ENCODE measurements around the gene TUBA3E. TPM values are rescaled to one million over a fixed set of nuclear protein-coding genes. Genes with fewer than 3 reads are reported as not detected.
A peak's percentile ranks its signal among the peaks of the same experiment; 100 is the strongest.
"Not testable (repeated sequence)": the region's sequence is repeated elsewhere in the genome, so short reads cannot be mapped to it uniquely, and the experiment has no call there.

TUBA3E gene
- total RNA-seq, 1 donor from 2014 or later = not detected

GRCh38 chr2:130190237-130190636 lies 8.0 kb downstream of the TUBA3E start:
- ATAC-seq = no peak

GRCh38 chr2:130188958-130189357 lies 9.3 kb downstream of the TUBA3E start:
- ATAC-seq = not testable (repeated sequence)

DNA sequence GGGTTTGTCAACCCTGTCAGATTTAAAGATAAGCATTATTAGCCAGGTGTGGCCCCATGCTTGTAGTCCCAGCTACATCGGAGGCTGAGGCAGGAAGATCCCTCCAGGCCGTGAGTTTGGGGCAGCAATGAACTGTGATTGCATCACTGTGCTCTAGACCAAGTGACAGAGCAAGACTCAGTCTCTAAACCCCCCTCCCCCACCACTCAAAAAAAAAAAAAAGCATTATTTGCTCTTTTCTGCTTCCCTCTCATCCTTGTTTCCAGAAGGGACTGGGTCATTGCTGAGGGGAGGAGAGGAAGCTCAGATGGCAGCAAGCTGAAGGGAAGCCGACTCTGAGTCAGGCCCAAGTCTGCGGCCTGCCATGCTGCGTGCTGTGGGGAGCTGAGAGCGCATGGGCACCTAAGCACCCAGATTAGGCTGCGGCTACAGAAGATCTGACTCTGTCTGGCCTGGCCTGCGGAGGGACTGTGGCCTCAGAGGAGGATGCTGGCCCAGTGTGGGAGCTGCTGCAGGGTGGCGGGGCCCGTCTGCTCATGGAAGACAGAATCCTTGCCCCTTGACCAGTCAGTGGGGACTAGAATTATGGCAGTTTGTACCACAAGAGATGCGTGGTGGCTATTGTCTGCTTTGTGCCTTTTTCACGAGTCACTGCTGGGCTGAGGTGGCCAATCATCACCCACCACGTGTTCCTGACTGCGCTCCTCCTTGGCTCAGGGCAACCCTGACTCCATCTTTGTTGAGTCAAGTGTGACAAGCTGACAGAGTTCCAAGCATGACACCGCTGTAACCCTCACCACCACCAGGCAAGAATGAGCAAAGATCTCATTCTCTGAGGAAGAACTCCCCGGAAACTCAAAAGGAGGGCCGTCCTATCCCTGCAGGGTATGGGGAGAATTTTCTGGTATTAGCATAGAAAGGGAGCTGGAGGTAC lies 10.1 kb downstream of the TUBA3E start:
- not testable (repeated sequence) for ATAC-seq

DNA sequence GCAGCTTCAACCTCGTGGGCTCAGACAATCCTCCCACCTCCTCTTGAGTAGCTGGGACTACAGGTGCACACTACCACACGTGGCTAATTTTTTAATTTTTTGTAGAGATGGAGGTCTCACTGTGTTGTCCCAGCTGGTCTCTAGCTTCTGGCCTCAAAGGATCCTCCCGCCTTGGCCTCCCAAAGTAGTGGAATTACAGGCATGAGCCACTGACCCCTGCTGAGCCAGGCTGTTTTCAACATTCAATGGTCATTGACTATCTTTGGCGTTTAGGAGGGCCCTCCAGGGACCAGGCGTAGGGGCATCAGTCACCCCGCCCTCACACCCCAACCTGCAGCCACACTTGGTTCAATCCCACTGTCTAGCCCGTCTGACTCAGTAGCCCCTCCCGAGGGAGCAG lies 11.0 kb downstream of the TUBA3E start:
- ATAC-seq = no peak

DNA sequence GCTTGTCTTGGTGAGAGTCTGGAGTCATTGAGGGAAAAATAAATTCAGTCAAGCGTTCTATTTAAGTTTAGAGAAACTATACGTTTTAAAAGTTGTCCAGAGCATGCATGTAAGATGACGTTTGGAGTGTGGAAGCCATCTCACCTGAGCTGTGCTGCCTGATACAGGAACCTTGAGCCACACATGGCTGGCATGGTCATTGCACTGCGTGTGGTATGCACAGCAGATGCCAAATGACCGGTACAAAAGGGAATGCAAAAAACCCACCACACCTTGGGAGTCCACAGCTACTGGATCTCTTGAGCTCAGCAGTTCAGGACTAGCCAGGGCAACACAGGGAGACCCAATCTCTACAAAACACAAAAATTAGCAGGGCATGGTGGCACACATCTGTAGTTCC lies 11.8 kb downstream of the TUBA3E start:
- no peak for ATAC-seq

DNA sequence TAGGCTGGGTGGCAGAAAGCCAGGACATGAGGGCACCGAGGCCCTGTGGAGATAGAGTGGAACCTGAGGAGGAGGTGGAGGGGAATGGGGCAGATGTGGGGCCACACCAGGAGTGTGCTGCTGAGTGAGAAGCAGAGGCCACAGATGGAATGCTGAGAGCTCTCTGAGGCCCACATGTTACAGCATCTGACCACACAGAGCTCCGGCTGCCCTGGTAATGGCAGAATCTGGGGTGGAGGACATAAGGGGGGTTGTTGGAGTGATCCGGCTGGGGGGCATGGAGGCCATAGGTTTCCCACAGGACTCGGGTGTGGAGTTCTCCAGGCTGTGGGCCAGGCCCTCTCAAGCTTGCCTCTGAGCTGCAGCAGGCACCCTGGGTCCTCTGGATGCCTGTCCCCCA lies 12.3 kb downstream of the TUBA3E start:
- no peak for ATAC-seq

DNA sequence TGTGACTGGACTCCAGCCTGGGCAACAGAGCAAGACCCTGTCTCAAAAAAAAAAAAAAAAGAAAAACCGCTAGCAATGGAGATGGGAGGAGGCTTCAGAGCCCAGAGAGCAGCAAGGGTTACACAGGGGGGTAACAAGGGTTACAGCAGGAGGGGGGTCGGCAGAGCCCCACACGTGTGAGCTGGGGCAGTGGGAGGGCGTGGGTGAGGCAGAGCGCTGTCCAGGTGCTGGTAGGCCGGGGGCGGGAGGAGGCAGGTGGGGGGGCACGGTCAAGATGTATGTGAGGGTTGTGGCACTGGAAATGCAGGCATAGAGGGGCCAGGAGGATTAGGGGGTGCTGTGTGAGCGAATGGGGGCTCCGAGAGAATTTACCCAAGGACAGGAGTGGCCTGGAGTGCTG lies 12.8 kb downstream of the TUBA3E start:
- no peak for ATAC-seq

DNA sequence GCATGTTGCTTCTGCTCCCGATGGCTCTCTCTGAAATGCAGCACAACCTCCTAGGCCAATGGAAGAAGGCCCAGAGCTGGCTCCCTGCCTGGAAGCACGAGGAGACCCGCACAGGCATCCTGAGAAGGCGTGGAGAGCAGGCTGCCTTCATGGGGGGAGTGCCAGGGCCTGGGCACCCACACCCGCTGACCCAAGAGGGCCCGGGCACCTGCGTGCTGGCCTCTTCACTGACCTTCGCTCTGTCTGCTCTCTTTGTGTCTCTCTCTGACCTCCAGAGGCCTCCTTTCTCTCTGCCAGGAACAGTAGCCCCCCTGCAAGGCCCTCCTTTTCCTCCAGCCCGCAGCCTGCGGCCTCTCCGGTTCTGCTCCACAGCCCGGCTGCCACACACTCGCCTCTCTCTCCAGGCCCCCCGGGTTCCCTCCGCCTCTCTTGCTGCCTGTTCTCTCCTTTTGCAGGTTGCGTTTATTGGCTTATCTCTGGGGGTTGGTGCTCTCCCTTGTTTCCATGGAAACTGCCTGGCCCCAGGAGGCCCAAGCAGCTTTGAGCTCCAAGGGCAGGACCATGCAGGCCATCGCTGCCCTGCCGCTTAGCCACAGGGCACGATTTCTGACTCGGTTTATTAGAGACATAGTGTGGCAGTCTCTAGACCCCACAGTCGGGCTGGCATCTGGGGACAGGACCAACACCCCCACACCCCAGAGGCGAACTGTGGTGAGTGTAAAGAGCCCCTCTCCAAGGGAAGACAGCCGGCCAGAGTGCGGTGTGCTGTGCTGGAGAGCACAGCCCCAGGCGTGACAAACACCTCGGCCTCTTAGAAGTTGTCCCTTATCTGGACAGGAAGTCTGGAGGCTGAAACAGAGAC lies 14.5 kb downstream of the TUBA3E start:
- no peak for ATAC-seq

- ATAC-seq = peak; percentile 15
Observed at GRCh38 chr2:130182826-130183511, 15.3 kb downstream of the TUBA3E start.

- peak; percentile 93 for ATAC-seq
Observed at GRCh38 chr2:130181880-130182682, 16.2 kb downstream of the TUBA3E start, which contains the start of gene MZT2B. TSS of gene MZT2B (plus strand) at chr2:130182262. CDS start at chr2:130182283, 21 bp downstream.

- ATAC-seq = peak; percentile 91
Observed at GRCh38 chr2:130181325-130181879, 16.8 kb downstream of the TUBA3E start, which contains the start of gene SMPD4. TSS of gene SMPD4 (minus strand) at chr2:130181602. CDS start at chr2:130176592, 5,010 bp downstream.

GRCh38 chr2:130180404-130181324 lies 17.6 kb downstream of the TUBA3E start:
- ATAC-seq = not testable (repeated sequence)

GRCh38 chr2:130174866-130175265 lies 23.4 kb downstream of the TUBA3E start:
- ATAC-seq = not testable (repeated sequence)

DNA sequence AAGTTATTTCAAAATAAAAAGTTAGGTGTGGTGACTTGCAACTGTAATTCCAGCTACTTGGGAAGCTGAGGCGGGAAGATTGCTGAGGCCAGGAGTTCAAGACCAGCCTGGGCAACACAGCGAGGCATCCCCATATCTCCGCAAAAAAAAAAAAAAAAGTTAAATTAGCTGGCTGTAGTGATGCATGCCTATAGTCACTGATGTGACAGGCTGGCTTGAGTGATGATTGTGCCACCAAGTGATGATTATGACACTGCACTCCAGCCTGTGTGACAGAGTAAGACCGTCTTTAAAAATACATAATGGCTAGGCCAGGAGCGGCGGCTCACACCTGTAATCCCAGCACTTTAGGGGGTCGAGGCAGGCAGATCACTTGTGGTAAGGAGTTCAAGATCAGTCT lies 28.3 kb downstream of the TUBA3E start:
- no peak for ATAC-seq

DNA sequence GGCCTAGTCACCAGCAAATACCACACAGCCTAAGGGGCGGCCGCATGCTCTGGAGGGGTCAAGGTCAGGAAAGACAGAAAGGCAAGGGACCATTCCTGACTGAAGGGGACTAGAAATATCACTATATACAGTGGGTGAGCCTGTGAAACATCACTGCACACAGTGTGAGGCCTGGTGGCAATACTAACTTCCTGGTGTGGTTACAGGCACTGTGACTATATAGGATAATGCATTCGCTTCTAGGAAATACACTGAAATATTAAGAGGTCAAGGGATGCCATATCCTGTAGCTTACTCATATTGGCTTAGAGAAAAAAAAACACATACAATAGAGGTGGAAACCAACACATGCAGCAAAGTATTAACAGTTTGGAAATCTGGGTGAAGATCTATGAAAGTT lies 29.1 kb downstream of the TUBA3E start:
- peak; percentile 20 for ATAC-seq

- ATAC-seq = not testable (repeated sequence)
Observed at GRCh38 chr2:130166611-130167010, 31.6 kb downstream of the TUBA3E start.

DNA sequence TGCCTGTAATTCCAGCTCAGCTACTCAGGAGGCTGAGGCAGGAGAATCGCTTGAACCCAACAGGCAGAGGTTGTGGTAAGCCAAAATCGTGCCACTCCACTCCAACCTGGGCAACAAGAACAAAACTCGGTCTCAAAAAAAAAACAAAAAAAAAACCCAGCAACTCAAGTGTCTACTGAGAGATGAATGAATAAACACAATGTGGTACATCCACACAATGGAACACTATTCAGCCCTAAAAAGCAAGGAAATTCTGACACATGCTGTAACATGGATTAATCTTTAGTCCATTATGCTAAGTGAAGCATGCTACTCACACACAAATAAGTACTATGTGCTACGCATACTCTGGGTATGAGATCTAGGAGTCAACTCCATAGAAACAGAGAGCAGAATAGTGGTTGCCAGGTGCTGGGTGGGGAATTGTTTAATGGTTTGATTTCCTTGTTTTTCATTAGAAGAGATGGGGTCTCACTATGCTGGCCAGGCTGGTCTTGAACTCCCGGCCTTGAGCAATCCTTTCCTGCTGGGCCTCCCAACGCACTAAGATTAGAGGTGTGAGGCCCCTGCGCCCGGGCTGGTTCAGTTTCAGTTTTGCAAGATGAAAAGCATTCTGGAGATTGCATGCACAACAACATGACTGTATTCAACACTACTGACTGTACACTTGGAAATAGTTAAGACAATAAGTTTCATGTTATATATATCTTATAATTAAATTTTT lies 32.8 kb downstream of the TUBA3E start:
- ATAC-seq = no peak

- no peak for ATAC-seq
Observed at GRCh38 chr2:130162968-130163367, 35.3 kb downstream of the TUBA3E start.

GRCh38 chr2:130162486-130162885 lies 35.8 kb downstream of the TUBA3E start:
- ATAC-seq = not testable (repeated sequence)
